Fibroblast of pulmonary artery (primary cell): ENCODE data around the gene CES2.
"Not testable (repeated sequence)": the region's sequence is repeated elsewhere in the genome, so short reads cannot be mapped to it uniquely, and the experiment has no call there.

Experiments used
- DNase-seq: peaks from one replicate; pipeline ENCODE4 v3.0.0-alpha.2; 2010; ENCODE audit warnings: low read depth
- H3K4me3 ChIP-seq: replicated peaks from 2 replicates; pipeline ENCODE4 v1.5.1; 2011; ENCODE audit warnings: low read depth, mild to moderate bottlenecking, control low read depth, low read length, moderate library complexity
- TF ChIP-seq, protein P1 (sequence below): IDR thresholded peaks from 2 replicates; pipeline ENCODE4 v1.5.1; 2011; ENCODE audit warnings: mild to moderate bottlenecking, control low read depth, low read length, inconsistent platforms; ENCODE audit errors: missing control alignments

Gene CES2

GRCh38 chr16:66983033-66983432 lies 47.7 kb downstream of the CES2 start:
- no peak for DNase-seq
- no peak overlapping the region for H3K4me3 ChIP-seq
- TF ChIP-seq, protein P1, sequence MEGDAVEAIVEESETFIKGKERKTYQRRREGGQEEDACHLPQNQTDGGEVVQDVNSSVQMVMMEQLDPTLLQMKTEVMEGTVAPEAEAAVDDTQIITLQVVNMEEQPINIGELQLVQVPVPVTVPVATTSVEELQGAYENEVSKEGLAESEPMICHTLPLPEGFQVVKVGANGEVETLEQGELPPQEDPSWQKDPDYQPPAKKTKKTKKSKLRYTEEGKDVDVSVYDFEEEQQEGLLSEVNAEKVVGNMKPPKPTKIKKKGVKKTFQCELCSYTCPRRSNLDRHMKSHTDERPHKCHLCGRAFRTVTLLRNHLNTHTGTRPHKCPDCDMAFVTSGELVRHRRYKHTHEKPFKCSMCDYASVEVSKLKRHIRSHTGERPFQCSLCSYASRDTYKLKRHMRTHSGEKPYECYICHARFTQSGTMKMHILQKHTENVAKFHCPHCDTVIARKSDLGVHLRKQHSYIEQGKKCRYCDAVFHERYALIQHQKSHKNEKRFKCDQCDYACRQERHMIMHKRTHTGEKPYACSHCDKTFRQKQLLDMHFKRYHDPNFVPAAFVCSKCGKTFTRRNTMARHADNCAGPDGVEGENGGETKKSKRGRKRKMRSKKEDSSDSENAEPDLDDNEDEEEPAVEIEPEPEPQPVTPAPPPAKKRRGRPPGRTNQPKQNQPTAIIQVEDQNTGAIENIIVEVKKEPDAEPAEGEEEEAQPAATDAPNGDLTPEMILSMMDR: no peak

GRCh38 chr16:66984892-66985311 lies 49.6 kb downstream of the CES2 start:
- DNase-seq: no peak
- no peak overlapping the region for H3K4me3 ChIP-seq
- TF ChIP-seq, protein P1: no peak

GRCh38 chr16:66986559-66986958 lies 51.2 kb downstream of the CES2 start:
- DNase-seq: no peak
- TF ChIP-seq, protein P1: no peak
- no peak overlapping the region for H3K4me3 ChIP-seq

GRCh38 chr16:66988197-66988788 lies 53.0 kb downstream of the CES2 start, which contains the start of gene CES4A:
Gene CES4A, plus strand, starts transcription at chr16:66988589. Its CDS starts 184 bp downstream, at chr16:66988773.
- DNase-seq: peak; percentile 50
- H3K4me3 ChIP-seq: no peak within 1 kb of the TSS
- TF ChIP-seq, protein P1: no peak

- no peak for DNase-seq
- TF ChIP-seq, protein P1: no peak
- no peak overlapping the region for H3K4me3 ChIP-seq
Observed at GRCh38 chr16:66991545-66992077, 56.3 kb downstream of the CES2 start.

DNA sequence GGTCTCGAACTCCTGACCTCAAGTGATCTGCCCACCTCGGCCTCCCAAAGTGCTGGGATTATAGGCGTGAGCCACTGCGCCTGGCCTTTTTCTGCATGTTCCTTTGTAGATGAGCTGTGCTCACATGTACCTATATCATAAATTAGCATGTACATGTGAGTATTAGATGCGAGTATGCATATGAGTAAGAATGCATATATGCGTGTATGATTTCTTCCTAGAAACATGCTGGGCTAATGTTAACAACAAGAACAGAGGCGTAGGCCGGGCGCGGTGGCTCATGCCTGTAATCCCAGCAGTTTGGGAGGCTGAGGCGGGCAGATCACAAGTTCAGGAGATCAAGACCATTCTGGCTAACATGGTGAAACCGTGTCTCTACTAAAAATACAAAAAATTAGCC lies 58.2 kb downstream of the CES2 start:
- not testable (repeated sequence) for DNase-seq, H3K4me3 ChIP-seq
